Neural cell (in vitro differentiated cells): ENCODE measurements around the gene DNMBP.

ENCODE experiments used
- CTCF ChIP-seq: fragments of 450-650 bp; IDR thresholded peaks from 2 replicates; pipeline ENCODE4 v1.5.1; 2014; ENCODE audit warnings: antibody characterized with exemption, mild to moderate bottlenecking, moderate library complexity; ENCODE audit not compliant: poor library complexity, severe bottlenecking
- EZH2 ChIP-seq: fragments of 200-600, 300-800 bp; shearing (Covaris generic), sonication (generic); IDR thresholded peaks from 2 replicates; pipeline ENCODE4 v1.6.1; 2014; ENCODE audit warnings: antibody characterized with exemption, low read length, borderline replicate concordance, mild to moderate bottlenecking; ENCODE audit not compliant: insufficient read depth, poor library complexity, severe bottlenecking
- MXI1 ChIP-seq: fragments of 450-650 bp; conservative IDR thresholded peaks from 2 replicates; pipeline ENCODE4 v1.6.1; 2014; ENCODE audit warnings: antibody characterized with exemption, mild to moderate bottlenecking; ENCODE audit not compliant: poor library complexity, severe bottlenecking
- POLR2AphosphoS5 ChIP-seq: IDR thresholded peaks from 2 replicates; pipeline ENCODE4 v1.6.1; 2012
- TAF1 ChIP-seq: IDR thresholded peaks from 2 replicates; pipeline ENCODE4 v1.6.1; 2012; ENCODE audit warnings: low read depth

GRCh38 chr10:99984211-99985034 lies 25.3 kb downstream of the DNMBP start:
- no peak for TF ChIP-seq POLR2AphosphoS5
- TF ChIP-seq TAF1, result no peak
- no peak for TF ChIP-seq CTCF
- no peak for TF ChIP-seq EZH2
- no peak for TF ChIP-seq MXI1
